Right atrium auricular region (tissue), 2 donors: ENCODE measurements around the gene BBS1. TPM values are rescaled to one million over a fixed set of nuclear protein-coding genes. Genes with fewer than 3 reads are reported as not detected.
"Not testable (repeated sequence)": the region's sequence is repeated elsewhere in the genome, so short reads cannot be mapped to it uniquely, and the experiment has no call there.

Experiments used
- DNase-seq: peaks from one replicate; pipeline ENCODE4 v3.0.0-alpha.2; 2019; ENCODE audit warnings: low spot score
- H3K27ac ChIP-seq, 2 donors: fragments of 200-600 bp; sonication (generic); 1 replicate in 1 of 2; 2 replicates in 1 of 2; pipeline ENCODE4 v1.5.1; 2016 to 2019
- H3K27me3 ChIP-seq, 2 donors: fragments of 200-600 bp; sonication (generic); one replicate each; pipeline versions ENCODE4 v1.5.1 to v1.6.0; 2017 to 2019
- H3K36me3 ChIP-seq: fragments of 200-600 bp; sonication (generic); one replicate; pipeline ENCODE4 v1.5.1; 2016
- H3K4me1 ChIP-seq, 2 donors: fragments of 200-600 bp; sonication (generic); one replicate each; pipeline versions ENCODE4 v1.5.1 to v1.6.0; 2017 to 2019
- H3K4me3 ChIP-seq, 2 donors: fragments of 200-600 bp; sonication (generic); 1 replicate in 1 of 2; 2 replicates in 1 of 2; pipeline ENCODE4 v1.5.1; 2017 to 2019; ENCODE audit warnings: mild to moderate bottlenecking in 1 of 2, moderate library complexity in 1 of 2
- H3K9me3 ChIP-seq, 2 donors: fragments of 200-600 bp; sonication (generic); one replicate each; pipeline ENCODE4 v1.5.1; 2019
- total RNA-seq, 2 donors: library from RNA; depleted of rRNA; stranded (reverse); fragments of >200 nt; gene quantifications; one replicate each; pipeline ENCODE4 v1.1.0, GENCODE V29; 2016
- TF ChIP-seq, protein P1 (sequence below), 2 donors: fragments of 200-600 bp; sonication (generic); IDR thresholded peaks; one replicate each; pipeline ENCODE4 v1.5.1; 2019; ENCODE audit warnings: antibody characterized with exemption in 2 of 2

The BBS1 gene
- total RNA-seq, 2 donors from 2014 or later = 37.0 to 38.7 TPM

DNA sequence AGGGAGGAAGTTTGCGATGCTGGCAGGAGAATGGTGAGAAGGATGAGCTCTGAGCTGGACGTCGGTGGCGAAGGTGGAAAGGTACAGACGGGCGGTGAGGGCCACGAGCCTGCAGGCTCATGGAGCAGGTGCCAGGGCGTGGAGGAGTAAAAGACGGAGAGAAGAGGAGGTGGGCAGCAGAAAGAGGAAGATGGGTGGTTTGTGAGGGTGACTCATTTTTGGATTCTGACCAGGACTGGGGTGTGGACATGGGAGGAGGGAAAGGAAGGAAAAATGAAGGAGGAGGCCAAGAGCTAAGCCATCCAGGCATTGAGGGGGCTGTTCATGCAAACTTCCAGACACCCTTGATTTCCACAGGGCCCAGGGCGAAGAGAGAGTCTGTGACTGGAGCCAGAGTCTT lies 31.9 kb downstream of the BBS1 start:
- Histone ChIP-seq H3K4me3 (no peak overlapping the region), H3K4me1 (peaks cover 0 to 45% of the 10 kb centered on the region in 2 donors), H3K9me3 (no peaks in the 10 kb centered on the region), H3K27ac (no peak overlapping the region), H3K27me3 (no peaks in the 10 kb centered on the region), H3K36me3 (peaks cover 15% of the 10 kb centered on the region)
- no peak for DNase-seq
- TF ChIP-seq, protein P1, sequence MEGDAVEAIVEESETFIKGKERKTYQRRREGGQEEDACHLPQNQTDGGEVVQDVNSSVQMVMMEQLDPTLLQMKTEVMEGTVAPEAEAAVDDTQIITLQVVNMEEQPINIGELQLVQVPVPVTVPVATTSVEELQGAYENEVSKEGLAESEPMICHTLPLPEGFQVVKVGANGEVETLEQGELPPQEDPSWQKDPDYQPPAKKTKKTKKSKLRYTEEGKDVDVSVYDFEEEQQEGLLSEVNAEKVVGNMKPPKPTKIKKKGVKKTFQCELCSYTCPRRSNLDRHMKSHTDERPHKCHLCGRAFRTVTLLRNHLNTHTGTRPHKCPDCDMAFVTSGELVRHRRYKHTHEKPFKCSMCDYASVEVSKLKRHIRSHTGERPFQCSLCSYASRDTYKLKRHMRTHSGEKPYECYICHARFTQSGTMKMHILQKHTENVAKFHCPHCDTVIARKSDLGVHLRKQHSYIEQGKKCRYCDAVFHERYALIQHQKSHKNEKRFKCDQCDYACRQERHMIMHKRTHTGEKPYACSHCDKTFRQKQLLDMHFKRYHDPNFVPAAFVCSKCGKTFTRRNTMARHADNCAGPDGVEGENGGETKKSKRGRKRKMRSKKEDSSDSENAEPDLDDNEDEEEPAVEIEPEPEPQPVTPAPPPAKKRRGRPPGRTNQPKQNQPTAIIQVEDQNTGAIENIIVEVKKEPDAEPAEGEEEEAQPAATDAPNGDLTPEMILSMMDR (IDR thresholded peaks at IDR 0.05) = no peak

DNA sequence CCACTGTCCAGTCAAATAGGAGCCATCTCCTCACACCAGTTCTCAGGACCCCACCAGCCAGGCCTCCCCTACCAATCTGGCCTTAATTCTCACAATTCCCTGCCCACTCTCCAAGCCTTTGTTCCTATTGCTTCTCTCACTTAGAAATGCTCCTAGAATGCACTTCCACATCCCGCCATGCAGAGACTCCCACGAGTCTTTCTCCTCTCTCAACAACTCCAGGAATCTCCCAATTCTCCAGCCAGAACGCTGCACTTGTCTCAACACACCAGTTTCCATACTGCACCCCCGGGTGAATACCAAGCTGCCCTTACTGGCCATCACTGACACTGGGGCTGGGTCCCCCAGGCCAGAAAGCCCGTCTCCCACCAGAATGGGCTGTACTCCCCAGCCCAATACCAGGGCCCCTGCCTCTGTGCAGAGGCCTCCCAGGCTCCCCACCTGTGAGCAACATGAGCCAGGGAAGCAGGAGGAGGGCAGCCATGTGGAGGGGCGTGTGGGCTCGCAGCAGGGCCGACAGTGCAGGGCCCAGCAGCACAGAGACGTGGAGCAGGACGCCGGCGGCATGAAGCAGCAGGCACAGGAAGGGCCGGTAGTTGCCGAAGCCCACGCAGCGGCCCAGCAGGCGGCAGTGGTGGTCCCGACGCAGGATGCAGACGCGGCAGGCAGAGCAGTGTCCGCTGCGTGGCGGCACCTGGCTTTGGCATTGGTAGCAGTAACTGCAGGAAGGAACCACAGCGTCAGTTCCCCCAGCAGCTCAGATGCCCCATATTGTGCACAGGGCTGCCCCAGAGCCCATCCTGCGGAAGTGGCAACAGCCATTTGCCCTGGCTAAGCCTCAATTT lies 33.0 kb downstream of the BBS1 start:
- Histone ChIP-seq H3K27me3 (no peaks in the 10 kb centered on the region), H3K27ac (no peak overlapping the region), H3K9me3 (no peaks in the 10 kb centered on the region), H3K36me3 (peaks cover 15% of the 10 kb centered on the region), H3K4me1 (peaks cover 0 to 45% of the 10 kb centered on the region in 2 donors), H3K4me3 (no peak overlapping the region)
- TF ChIP-seq, protein P1 (IDR thresholded peaks at IDR 0.05) = peak in 1 of 2 donors; percentile 53
- no peak for DNase-seq

DNA sequence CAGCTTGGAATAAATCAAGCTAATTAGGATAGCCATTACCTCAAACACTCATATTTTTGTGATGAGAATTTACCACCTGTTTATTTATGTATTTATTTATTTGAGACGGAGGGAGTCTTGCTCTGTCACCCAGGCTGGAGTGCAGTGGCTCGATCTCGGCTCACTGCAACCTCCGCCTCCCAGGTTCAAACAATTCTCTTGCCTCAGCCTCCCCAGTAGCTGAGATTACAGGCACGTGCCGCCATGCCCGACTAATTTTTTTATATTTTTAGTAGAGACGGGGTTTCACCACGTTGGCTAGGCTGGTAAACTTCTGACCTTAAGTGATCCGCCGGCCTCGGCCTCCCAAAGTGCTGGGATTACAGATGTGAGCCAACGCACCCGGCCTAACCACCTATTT lies 34.5 kb downstream of the BBS1 start:
- DNase-seq, H3K9me3 ChIP-seq, H3K36me3 ChIP-seq, H3K27ac ChIP-seq, H3K27me3 ChIP-seq: not testable (repeated sequence)
- Histone ChIP-seq H3K4me1 (peaks cover 0 to 45% of the 10 kb centered on the region in 2 donors), H3K4me3 (peak overlapping the region in 1 of 2 donors; percentile 91)

DNA sequence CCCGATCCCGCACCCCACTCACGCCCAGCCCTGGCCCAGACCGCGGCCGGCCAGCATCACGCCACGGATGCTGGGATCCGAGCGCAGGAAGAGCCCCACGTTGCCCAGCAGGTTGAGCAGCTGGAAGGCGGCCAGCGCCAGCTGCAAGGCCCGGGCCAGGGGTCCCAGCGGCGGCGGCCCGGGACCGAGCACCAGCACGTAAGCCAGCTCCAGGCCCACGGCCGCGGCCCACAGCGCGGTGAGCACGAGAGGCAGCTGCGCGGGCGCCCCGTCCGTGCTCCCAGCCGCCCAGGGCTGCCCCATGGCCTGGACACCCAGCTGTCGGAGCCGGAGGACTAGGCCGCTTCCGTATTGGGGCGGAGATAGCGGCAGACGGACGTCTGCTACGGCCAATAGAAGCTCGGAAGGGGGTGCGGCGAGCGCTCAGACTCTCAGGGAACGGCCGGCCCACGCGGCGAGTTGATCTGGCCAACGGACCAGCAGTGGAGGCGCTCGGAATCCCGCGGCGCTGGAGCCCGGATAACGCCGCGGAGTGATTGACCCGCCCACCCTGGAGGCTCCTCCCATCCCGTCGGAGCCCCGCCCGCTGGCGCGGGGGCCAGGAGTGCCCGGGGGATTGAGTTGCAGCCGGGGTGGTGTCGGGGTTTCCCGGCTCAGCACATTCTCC lies 35.4 kb downstream of the BBS1 start, which contains the start of gene ZDHHC24:
TSS of gene ZDHHC24 (minus strand) at position 348 of the 667 bp plus-strand sequence. CDS start at position 303, 45 bp downstream.
- TF ChIP-seq, protein P1 (IDR thresholded peaks at IDR 0.05) = no peak
- Histone ChIP-seq H3K4me3 (peak within 1 kb of the TSS; percentile 77 to 91), H3K27ac (peak within 1 kb of the TSS; percentile 70 to 78), H3K36me3 (peaks cover 8% of the 10 kb centered on the region), H3K9me3 (no peaks in the 10 kb centered on the region), H3K27me3 (no peaks in the 10 kb centered on the region), H3K4me1 (peaks cover 0 to 45% of the 10 kb centered on the region in 2 donors)
- peak; percentile 97 for DNase-seq

DNA sequence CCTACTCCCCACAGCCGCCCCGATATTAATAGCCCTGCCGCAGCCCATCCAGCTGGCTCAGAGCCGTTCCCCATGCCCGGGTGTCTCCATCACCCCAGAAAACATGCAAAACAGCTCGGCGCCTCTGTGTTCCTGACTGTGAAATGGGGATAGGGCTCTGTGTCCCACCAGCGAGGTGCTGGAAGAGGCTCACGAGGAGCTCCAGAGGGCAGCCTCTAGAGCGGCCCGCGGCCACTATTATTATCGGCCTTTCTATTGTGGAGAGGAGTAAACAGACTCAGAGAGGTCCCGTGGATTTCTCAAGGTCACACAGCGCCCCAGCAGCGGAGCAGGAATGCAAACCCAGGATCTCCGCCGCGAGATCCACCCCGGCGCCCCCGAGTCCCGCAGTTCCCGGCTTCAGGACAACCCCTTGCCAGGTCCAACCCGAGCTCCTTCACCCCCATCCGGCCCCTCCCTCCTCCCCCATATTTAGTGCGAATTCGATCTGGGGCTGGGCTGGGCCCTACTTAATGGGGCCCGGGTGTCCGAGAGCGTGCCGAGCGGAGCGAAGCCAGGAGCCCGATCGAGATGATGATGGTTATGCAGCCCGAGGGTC lies 36.0 kb downstream of the BBS1 start, which contains the start of gene ACTN3:
TSS of gene ACTN3 (plus strand) at position 536 of the 598 bp plus-strand sequence. CDS start at position 571, 35 bp downstream.
- H3K9me3 ChIP-seq = no peaks in the 10 kb centered on the region
- H3K4me1 ChIP-seq = peaks cover 0 to 45% of the 10 kb centered on the region in 2 donors
- H3K4me3 ChIP-seq = peak within 1 kb of the TSS; percentile 77 to 91
- peaks cover 8% of the 10 kb centered on the region for H3K36me3 ChIP-seq
- H3K27ac ChIP-seq = peak within 1 kb of the TSS; percentile 70 to 78
- TF ChIP-seq, protein P1 (IDR thresholded peaks at IDR 0.05) = no peak
- no peak for DNase-seq
- no peaks in the 10 kb centered on the region for H3K27me3 ChIP-seq
